ENCODE data around the gene SEMA3C. TPM values are rescaled to one million over a fixed set of nuclear protein-coding genes. Genes with fewer than 3 reads are reported as not detected.

The SEMA3C gene
- total RNA-seq, 1 donor from 2014 or later, result 66.9 TPM

DNA sequence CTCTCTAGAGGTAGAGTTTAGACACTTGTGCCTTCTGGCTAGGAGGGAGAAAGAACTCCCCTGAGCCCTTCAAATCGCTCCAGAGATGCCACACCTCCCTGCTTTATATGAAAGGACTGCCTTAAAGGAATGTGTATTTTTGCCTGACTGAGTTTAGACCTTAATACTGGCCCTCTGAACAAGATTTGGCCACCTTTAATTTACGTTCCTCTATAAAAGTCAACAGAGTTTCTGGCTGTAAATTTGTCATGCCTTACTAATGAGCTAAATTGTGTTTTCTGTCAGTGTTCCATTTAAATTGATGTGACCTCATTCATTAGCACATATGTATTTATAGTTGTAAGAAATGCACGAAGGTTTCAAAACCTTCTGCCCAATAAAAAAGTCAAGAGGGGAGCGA, 48.0 kb downstream of the SEMA3C start:
- DNase-seq (no peak), ATAC-seq (ENCODE audit: poor library complexity) (no peak)
- intact Hi-C loops (cut with DNase I), result no loop called here

DNA sequence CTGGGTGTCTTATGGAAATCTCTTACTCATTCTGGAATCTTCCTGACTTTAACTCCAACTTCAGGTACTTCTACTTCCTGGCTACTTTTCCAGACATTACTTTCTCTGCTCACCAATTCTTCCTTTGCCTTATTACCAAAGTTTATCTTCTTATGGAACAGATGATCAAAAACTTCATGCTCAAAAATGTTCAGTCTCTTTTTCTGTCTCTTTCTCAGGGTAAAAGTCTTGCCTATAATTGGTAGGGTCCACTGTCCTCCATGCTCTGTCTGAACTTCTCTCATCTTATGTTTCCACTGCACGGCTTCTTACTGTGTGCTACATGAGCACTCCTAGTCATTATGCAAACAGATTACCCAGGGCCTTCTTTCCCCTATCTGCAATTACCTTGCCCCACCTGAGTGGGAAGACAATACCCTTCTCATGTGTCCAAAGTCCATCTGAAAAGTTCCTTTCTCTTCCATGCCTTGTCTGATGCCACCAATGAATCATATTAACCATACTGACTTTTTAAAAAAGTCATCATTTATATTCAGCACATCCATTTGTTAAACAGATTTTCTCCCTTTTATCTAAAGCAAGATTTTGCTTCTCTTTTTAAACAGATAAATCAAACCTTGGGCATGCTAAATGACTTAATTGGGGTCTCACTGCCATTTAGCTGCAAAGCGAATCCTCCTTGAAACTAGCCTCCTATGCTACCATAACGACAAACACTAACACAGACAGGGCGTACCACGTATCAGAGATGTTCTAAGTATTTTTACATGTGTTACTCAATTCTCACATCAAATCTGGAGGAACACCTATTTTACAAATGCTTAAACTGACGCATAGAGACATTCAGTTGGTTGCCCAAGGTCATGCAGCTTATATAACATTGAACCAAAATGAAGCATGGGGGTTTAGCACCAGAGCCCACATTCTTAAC, 48.8 kb downstream of the SEMA3C start:
- DNase-seq (no peak), ATAC-seq (ENCODE audit: poor library complexity) (peak; percentile 65)
- intact Hi-C loops (cut with DNase I), result no loop called here

GRCh38 chr7:80869106-80869784, 49.6 kb downstream of the SEMA3C start:
- no peak for DNase-seq
- intact Hi-C loops (cut with DNase I), result no loop called here
- no peak for ATAC-seq (ENCODE audit: poor library complexity)

GRCh38 chr7:80868566-80868965, 50.3 kb downstream of the SEMA3C start:
- no peak for DNase-seq
- intact Hi-C loops (cut with DNase I), result no loop called here
- ATAC-seq (ENCODE audit: poor library complexity), result no peak

- ATAC-seq (ENCODE audit: poor library complexity) (no peak), DNase-seq (no peak)
- intact Hi-C loops (cut with DNase I), result no loop called here
Observed at GRCh38 chr7:80860554-80860953, 58.3 kb downstream of the SEMA3C start.

DNA sequence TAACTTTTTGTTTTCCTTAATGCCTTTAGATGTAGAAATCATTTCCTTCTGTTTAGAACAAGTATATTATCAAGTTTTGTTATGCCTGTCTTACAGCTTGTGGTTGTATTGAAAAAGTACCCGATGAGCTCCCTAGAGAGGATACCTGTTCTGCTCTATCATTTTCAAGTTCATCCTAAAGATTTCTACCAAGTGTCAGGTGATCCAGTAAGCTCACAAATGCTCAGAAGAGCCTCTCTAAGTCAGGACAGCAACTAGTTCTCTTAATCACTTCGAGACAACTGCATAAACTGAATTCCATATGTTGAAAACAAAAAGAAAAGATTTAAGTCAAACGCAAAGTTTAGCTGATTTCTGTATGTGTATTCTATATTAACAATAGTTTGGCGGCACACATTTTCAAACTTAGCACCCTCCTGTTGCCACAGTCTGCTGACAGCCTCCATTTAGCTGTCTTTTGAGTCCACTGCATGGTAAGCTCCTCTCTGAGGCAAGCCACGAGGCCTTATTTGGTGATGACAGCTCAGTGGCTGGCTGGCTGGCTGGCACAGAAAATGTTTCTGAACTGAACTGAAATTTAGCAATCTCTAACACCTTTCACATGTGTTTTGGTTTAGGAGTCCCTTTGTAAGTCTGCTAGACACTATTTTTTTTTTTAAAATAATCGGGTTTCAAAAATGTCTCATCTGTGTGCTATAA, 59.4 kb downstream of the SEMA3C start:
- intact Hi-C loops (cut with DNase I), result no loop called here
- peak; percentile 86 for ATAC-seq (ENCODE audit: poor library complexity)
- peak; percentile 44 for DNase-seq

- ATAC-seq (ENCODE audit: poor library complexity), result peak; percentile 64
Observed at GRCh38 chr7:80858141-80858903, 60.5 kb downstream of the SEMA3C start.

DNA sequence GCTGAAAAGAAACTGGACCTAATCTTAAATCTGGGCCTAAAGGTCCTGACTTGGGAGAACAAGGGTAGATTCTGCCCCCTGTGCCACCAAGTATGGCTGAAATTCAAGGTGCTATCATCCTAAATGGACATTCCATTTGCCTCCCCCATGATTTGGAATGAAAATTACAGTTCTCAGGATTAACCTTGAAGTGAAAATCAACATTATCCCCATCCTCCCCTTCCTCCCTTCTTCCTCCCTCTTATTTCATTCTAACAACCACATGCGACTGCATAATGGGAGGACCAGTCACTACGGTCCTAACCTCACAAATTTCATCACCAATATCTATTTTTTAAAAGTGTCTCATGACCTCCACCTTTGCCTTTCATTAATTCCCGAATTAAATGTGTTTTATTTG, 62.1 kb downstream of the SEMA3C start:
- DNase-seq (no peak), ATAC-seq (ENCODE audit: poor library complexity) (no peak)
- intact Hi-C loops (cut with DNase I), result no loop called here

More at GRCh38 chr7:80858141-80858903, 60.5 kb downstream of the SEMA3C start:
- DNase-seq, result no peak
- intact Hi-C loops (cut with DNase I), result no loop called here

GRCh38 chr7:80851896-80852476, 66.9 kb downstream of the SEMA3C start:
- DNase-seq, result no peak
- intact Hi-C loops (cut with DNase I), result no loop called here

GRCh38 chr7:80848841-80849240, 70.0 kb downstream of the SEMA3C start:
- DNase-seq (no peak), ATAC-seq (ENCODE audit: poor library complexity) (no peak)
- intact Hi-C loops (cut with DNase I), result no loop called here

More at GRCh38 chr7:80851896-80852476, 66.9 kb downstream of the SEMA3C start:
- ATAC-seq (ENCODE audit: poor library complexity), result peak; percentile 40

GRCh38 chr7:80847895-80848294, 71.0 kb downstream of the SEMA3C start:
- ATAC-seq (ENCODE audit: poor library complexity), result no peak
- intact Hi-C loops (cut with DNase I), result no loop called here
- no peak for DNase-seq

DNA sequence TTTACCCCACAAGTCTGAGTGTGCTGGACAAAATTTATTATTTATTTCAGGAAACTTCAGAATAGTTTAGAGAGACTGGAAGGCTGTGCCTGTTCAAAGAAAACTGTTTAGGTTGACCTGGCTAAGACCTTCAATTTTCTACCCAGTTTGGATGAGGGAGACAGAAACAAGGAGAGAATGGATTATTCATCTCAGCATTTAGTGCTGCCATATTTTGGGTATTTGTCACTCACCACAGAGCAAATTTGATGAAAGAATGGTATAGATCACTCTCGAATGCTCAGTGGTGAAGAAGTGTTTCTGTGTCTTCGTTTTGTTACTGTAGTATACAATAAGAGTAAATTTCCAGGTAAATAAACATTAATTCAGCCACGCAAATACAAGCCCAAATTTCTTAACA, 71.8 kb downstream of the SEMA3C start:
- intact Hi-C loops (cut with DNase I), result no loop called here
- no peak for DNase-seq
- no peak for ATAC-seq (ENCODE audit: poor library complexity)

GRCh38 chr7:80844916-80845315, 73.9 kb downstream of the SEMA3C start:
- DNase-seq, result no peak
- intact Hi-C loops (cut with DNase I), result no loop called here
- ATAC-seq (ENCODE audit: poor library complexity), result no peak

DNA sequence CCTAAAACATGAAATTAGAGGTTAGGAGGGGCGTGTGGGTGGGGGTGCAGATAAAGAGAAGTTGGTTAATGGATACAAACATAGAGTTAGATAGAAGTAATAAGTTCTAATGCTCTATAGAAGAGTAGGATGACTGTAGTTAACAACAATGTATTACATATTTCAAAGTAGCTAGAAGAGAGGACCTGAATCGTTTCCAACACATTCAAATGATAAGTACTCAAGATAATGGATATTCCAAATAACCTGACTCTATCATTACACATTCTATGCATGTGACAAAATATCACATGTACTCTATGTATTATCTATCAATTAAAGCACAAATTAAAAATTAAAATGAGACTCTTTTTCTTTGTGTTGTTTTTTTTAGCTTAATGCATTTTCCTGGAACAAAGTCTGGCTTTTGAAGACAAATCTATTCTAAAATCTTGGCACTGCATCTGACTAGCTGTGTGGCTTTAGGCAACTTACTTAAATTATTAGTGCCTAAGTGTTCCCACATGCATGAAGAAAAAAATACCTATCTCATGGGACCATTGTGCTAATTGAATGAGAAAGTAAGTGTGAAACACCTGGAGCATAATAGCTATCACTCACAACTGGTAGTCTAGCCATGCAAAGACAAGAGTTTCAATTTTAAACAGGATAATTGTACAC, 75.7 kb downstream of the SEMA3C start:
- intact Hi-C loops (cut with DNase I), result no loop called here
- DNase-seq (no peak), ATAC-seq (ENCODE audit: poor library complexity) (no peak)

- intact Hi-C loops (cut with DNase I), result no loop called here
- DNase-seq (no peak), ATAC-seq (ENCODE audit: poor library complexity) (no peak)
Observed at GRCh38 chr7:80842022-80842790, 76.6 kb downstream of the SEMA3C start.

DNA sequence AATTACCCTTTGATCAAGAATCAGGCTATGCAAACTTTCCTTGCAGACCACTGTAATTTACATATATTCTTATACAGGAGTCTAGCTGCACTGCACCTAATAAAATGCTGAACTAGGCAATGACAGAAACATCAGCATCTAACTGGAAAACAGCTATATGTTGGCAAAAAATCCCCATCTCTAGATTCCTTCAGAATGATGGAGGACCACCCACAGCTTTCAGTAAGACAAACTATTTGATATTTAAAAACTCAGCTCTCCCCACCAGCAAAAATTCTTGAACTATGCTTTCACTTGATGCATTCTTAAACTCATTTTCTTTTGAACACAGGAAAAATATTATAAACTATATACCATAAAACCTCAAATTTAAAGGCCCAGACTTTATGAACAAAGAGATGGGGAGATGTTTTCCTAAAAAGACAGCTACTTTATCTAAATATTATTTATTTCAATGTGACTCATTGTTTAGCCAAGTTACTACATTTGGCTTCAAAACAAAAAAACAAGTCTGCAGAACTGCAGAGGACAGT, 77.4 kb downstream of the SEMA3C start:
- no peak for DNase-seq
- ATAC-seq (ENCODE audit: poor library complexity), result no peak
- intact Hi-C loops (cut with DNase I), result no loop called here

DNA sequence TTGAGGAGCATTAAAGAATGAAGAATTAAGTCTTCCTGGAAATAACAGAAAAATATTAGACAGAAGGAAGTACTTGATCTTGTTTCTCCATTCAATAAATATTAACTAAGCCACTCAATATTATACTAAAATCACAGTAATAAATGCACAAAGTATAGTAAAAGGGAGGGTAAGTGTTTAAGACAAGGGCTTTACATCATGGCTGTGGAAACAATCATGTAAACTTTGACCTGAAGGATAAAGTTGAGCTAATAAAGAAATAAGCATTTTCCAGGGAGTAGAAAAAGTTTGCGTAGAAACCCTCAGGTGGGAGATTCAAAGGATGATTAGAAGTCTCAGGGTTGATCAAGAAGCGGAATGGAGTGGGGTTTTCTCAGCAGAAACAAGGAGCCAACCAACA, 78.2 kb downstream of the SEMA3C start:
- intact Hi-C loops (cut with DNase I), result no loop called here
- ATAC-seq (ENCODE audit: poor library complexity), result no peak
- no peak for DNase-seq
